H9 (cell line): Measurements from ENCODE around the gene ROCK2. TPM values are rescaled to one million over a fixed set of nuclear protein-coding genes. Genes with fewer than 3 reads are reported as not detected.

ENCODE experiments used
- DNase-seq: peaks from one replicate; pipeline ENCODE4 v3.0.0-alpha.2; 2017
- H2AFZ ChIP-seq: one replicate; pipeline ENCODE4 v1.6.1; 2013; ENCODE audit warnings: mild to moderate bottlenecking, low read length, control low read depth, moderate library complexity
- H2AK5ac ChIP-seq: 2 replicates; pipeline ENCODE4 v1.6.1; 2013; ENCODE audit warnings: low read length, control low read depth, mixed read lengths; ENCODE audit not compliant: insufficient read length
- H2BK120ac ChIP-seq: one replicate; pipeline ENCODE4 v1.6.1; 2013; ENCODE audit warnings: low read depth, mild to moderate bottlenecking, low read length, control low read depth, inconsistent platforms; ENCODE audit not compliant: poor library complexity, severe bottlenecking
- H2BK12ac ChIP-seq: 2 replicates; pipeline ENCODE4 v1.6.1; 2013; ENCODE audit warnings: low read length, control low read depth, mixed read lengths, low read depth; ENCODE audit not compliant: insufficient read length
- H2BK15ac ChIP-seq: 2 replicates; pipeline ENCODE4 v1.6.1; 2013; ENCODE audit warnings: low read depth, low read length, control low read depth
- H2BK20ac ChIP-seq: one replicate; pipeline ENCODE4 v1.6.1; 2013; ENCODE audit warnings: low read depth, mild to moderate bottlenecking, low read length, control low read depth, inconsistent platforms; ENCODE audit not compliant: poor library complexity, severe bottlenecking
- H2BK5ac ChIP-seq: 2 replicates; pipeline ENCODE4 v1.6.1; 2013; ENCODE audit warnings: low read length, control low read depth, mixed read lengths; ENCODE audit not compliant: insufficient read length
- H3K14ac ChIP-seq: 2 replicates; pipeline ENCODE4 v1.6.1; 2013; ENCODE audit warnings: low read length, control low read depth; ENCODE audit not compliant: insufficient read depth
- H3K18ac ChIP-seq: 2 replicates; pipeline ENCODE4 v1.6.1; 2013; ENCODE audit warnings: low read depth, mild to moderate bottlenecking, mixed read lengths, low read length, control low read depth; ENCODE audit not compliant: insufficient read length
- H3K23ac ChIP-seq: 2 replicates; pipeline ENCODE4 v1.6.1; 2013; ENCODE audit warnings: low read length, control low read depth, mixed read lengths, low read depth; ENCODE audit not compliant: insufficient read length
- H3K23me2 ChIP-seq: 2 replicates; pipeline ENCODE4 v1.6.1; 2013; ENCODE audit warnings: low read depth, mild to moderate bottlenecking, mixed read lengths, low read length, control low read depth; ENCODE audit not compliant: insufficient read length, poor library complexity, severe bottlenecking
- H3K27ac ChIP-seq: 2 replicates; pipeline ENCODE4 v1.5.1; 2013; ENCODE audit warnings: low read length, control low read depth, mixed read lengths, low read depth; ENCODE audit not compliant: insufficient read length
- H3K27me3 ChIP-seq: 2 replicates; pipeline ENCODE4 v1.6.1; 2013; ENCODE audit warnings: low read length, control low read depth, inconsistent platforms; ENCODE audit not compliant: insufficient read depth
- H3K4ac ChIP-seq: 2 replicates; pipeline ENCODE4 v1.6.1; 2013; ENCODE audit warnings: low read depth, mild to moderate bottlenecking, control low read depth, inconsistent platforms, low read length, moderate library complexity
- H3K4me1 ChIP-seq: 2 replicates; pipeline ENCODE4 v1.6.1; 2013; ENCODE audit warnings: low read length, control low read depth, inconsistent platforms; ENCODE audit not compliant: insufficient read depth
- H3K4me2 ChIP-seq: 2 replicates; pipeline ENCODE4 v1.6.1; 2013; ENCODE audit warnings: low read length, control low read depth, mixed read lengths; ENCODE audit not compliant: insufficient read length, insufficient read depth
- H3K56ac ChIP-seq: 2 replicates; pipeline ENCODE4 v1.6.1; 2013; ENCODE audit warnings: low read depth, mild to moderate bottlenecking, mixed read lengths, low read length, control low read depth; ENCODE audit not compliant: insufficient read length
- H3K79me1 ChIP-seq: 2 replicates; pipeline ENCODE4 v1.6.1; 2013; ENCODE audit warnings: low read depth, mild to moderate bottlenecking, moderate library complexity, low read length, control low read depth, inconsistent platforms; ENCODE audit not compliant: insufficient read depth, poor library complexity, severe bottlenecking
- H3K79me2 ChIP-seq: 2 replicates; pipeline ENCODE4 v1.6.1; 2013; ENCODE audit warnings: low read length, control low read depth, inconsistent platforms; ENCODE audit not compliant: insufficient read depth
- H3K9ac ChIP-seq: 2 replicates; pipeline ENCODE4 v1.6.1; 2013; ENCODE audit warnings: low read length, control low read depth, mixed read lengths; ENCODE audit not compliant: insufficient read length; ENCODE audit errors: extremely low read depth
- H3K9me3 ChIP-seq: one replicate; pipeline ENCODE4 v1.6.1; 2013; ENCODE audit warnings: low read depth, low read length, inconsistent platforms; ENCODE audit not compliant: control insufficient read depth
- H3T11ph ChIP-seq: one replicate; pipeline ENCODE4 v1.6.1; 2013; ENCODE audit warnings: mild to moderate bottlenecking, low read length, control low read depth, inconsistent platforms
- H4K20me1 ChIP-seq: one replicate; pipeline ENCODE4 v1.6.1; 2013; ENCODE audit not compliant: control insufficient read depth, insufficient read length, insufficient read depth
- H4K5ac ChIP-seq: 2 replicates; pipeline ENCODE4 v1.6.1; 2013; ENCODE audit warnings: low read depth, mild to moderate bottlenecking, mixed read lengths, low read length, control low read depth; ENCODE audit not compliant: insufficient read length
- H4K8ac ChIP-seq: replicated peaks from 2 replicates; pipeline ENCODE4 v1.6.1; 2013; ENCODE audit warnings: low read length, control low read depth, mixed read lengths, low read depth; ENCODE audit not compliant: insufficient read length
- H4K91ac ChIP-seq: 2 replicates; pipeline ENCODE4 v1.6.1; 2013; ENCODE audit warnings: low read depth, mild to moderate bottlenecking, moderate library complexity, mixed read lengths, low read length, control low read depth; ENCODE audit not compliant: insufficient read length
- H3K27ac Mint-ChIP-seq, 3 experiments: 2 replicates in 2 of 3; 3 replicates in 1 of 3; pipeline ENCODE4 v1.8.0; 2020 to 2021; ENCODE audit warnings: mixed read lengths in 3 of 3, mild to moderate bottlenecking in 1 of 3, moderate library complexity in 1 of 3
- H3K27me3 Mint-ChIP-seq: 2 replicates; pipeline ENCODE4 v1.8.0; 2021; ENCODE audit warnings: low read depth, mild to moderate bottlenecking, moderate library complexity, mixed read lengths
- H3K36me3 Mint-ChIP-seq, 3 experiments: 2 replicates in 2 of 3; 3 replicates in 1 of 3; pipeline ENCODE4 v1.8.0; 2020 to 2021; ENCODE audit warnings: low read depth in 3 of 3, mixed read lengths in 3 of 3; ENCODE audit not compliant: insufficient read depth in 1 of 3
- H3K4me1 Mint-ChIP-seq, 2 experiments: 2 replicates each; pipeline ENCODE4 v1.8.0; 2020; ENCODE audit warnings: mixed read lengths in 2 of 2
- H3K4me3 Mint-ChIP-seq, 2 experiments: 2 replicates in 1 of 2; 3 replicates in 1 of 2; pipeline ENCODE4 v1.8.0; 2020 to 2021; ENCODE audit warnings: mild to moderate bottlenecking in 2 of 2, mixed read lengths in 2 of 2, moderate library complexity in 1 of 2
- H3K9me3 Mint-ChIP-seq, 2 experiments: 2 replicates in 1 of 2; 3 replicates in 1 of 2; pipeline ENCODE4 v1.8.0; 2020; ENCODE audit warnings: mild to moderate bottlenecking in 2 of 2, mixed read lengths in 2 of 2, moderate library complexity in 1 of 2
- WGBS: extraction: QIAGEN DNeasy Blood & Tissue Kit; methylation state at CpG from one replicate; pipeline ENCODE4 v1.1.7; 2013; ENCODE audit warnings: missing lambda C conversion rate, low lambda C conversion rate, mixed read lengths; ENCODE audit not compliant: insufficient read length; ENCODE audit errors: extremely low coverage; 5-methylcytosine and 5-hydroxymethylcytosine counted together
- total RNA-seq: library from RNA; stranded (reverse); gene quantifications from 2 replicates; pipeline ENCODE4 v1.2.1, GENCODE V29; 2021
- TF ChIP-seq, protein P1 (sequence below): fragments of 200-600 bp; sonication (generic); conservative IDR thresholded peaks from 3 replicates; pipeline ENCODE4 v1.8.0; 2021; ENCODE audit warnings: antibody characterized with exemption, mild to moderate bottlenecking

ROCK2 gene
- total RNA-seq, 1 experiment from 2014 or later: 33.2 TPM

DNA sequence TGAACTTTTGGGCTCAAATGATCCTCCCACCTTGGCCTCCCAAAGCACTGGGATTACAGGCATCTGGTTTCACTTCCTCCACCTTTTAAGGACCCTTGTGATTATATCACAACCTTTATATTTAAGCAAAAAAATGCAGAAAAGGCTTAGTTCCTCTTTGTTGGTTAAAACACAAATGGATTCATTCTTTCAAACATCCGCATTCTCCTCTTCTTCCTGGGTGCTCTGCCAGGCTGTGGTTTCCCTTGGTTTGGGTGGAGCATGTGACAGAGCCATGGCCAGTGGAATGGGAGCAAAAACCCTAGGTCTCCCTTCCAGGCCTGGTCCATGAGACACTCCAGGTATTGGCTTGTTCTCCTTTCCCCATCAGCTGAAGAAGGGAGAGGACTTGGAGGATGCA lies 199.1 kb downstream of the ROCK2 start:
- H3T11ph ChIP-seq: no peak overlapping the region
- no peak for DNase-seq
- no peak overlapping the region for H3K56ac ChIP-seq
- H4K20me1 ChIP-seq: no peaks in the 10 kb centered on the region
- no peak overlapping the region for H3K4ac ChIP-seq
- H3K4me1 ChIP-seq: no peaks in the 10 kb centered on the region
- H3K79me2 ChIP-seq: no peaks in the 10 kb centered on the region
- H3K27ac ChIP-seq: no peak overlapping the region
- Mint-ChIP-seq H3K36me3 (peaks cover 0 to 9% (median 0%) of the 10 kb centered on the region in 3 experiments; a peak in 1 of 7 replicates), H3K4me3 (no peak overlapping the region), H3K9me3 (peaks cover 0 to 3% of the 10 kb centered on the region in 2 experiments; a peak in 2 of 5 replicates), H3K4me1 (no peaks in the 10 kb centered on the region), H3K27ac (peak overlapping the region in 2 of 3 experiments; percentile 16 to 28; a peak in 2 of 7 replicates), H3K27me3 (peaks cover 4% of the 10 kb centered on the region; the same call in 1 of the 2 replicates)
- no peak overlapping the region for H2BK15ac ChIP-seq
- no peak overlapping the region for H2BK12ac ChIP-seq
- H2BK20ac ChIP-seq: no peak overlapping the region
- no peaks in the 10 kb centered on the region for H3K27me3 ChIP-seq
- no peak overlapping the region for H3K23ac ChIP-seq
- no peak overlapping the region for H3K14ac ChIP-seq
- H2BK5ac ChIP-seq: no peak overlapping the region
- no peak overlapping the region for H3K9ac ChIP-seq
- no peak overlapping the region for H4K5ac ChIP-seq
- H2AFZ ChIP-seq: no peak overlapping the region
- H3K23me2 ChIP-seq: no peaks in the 10 kb centered on the region
- H3K79me1 ChIP-seq: no peaks in the 10 kb centered on the region
- no peak overlapping the region for H3K18ac ChIP-seq
- no peak overlapping the region for H4K91ac ChIP-seq
- TF ChIP-seq, protein P1, sequence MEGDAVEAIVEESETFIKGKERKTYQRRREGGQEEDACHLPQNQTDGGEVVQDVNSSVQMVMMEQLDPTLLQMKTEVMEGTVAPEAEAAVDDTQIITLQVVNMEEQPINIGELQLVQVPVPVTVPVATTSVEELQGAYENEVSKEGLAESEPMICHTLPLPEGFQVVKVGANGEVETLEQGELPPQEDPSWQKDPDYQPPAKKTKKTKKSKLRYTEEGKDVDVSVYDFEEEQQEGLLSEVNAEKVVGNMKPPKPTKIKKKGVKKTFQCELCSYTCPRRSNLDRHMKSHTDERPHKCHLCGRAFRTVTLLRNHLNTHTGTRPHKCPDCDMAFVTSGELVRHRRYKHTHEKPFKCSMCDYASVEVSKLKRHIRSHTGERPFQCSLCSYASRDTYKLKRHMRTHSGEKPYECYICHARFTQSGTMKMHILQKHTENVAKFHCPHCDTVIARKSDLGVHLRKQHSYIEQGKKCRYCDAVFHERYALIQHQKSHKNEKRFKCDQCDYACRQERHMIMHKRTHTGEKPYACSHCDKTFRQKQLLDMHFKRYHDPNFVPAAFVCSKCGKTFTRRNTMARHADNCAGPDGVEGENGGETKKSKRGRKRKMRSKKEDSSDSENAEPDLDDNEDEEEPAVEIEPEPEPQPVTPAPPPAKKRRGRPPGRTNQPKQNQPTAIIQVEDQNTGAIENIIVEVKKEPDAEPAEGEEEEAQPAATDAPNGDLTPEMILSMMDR: no peak
- H3K9me3 ChIP-seq: no peaks in the 10 kb centered on the region
- no peak overlapping the region for H4K8ac ChIP-seq
- no peak overlapping the region for H2AK5ac ChIP-seq
- H2BK120ac ChIP-seq: no peak overlapping the region
- WGBS: no CpG with 5 or more reads among the region's 1 CpG
- H3K4me2 ChIP-seq: no peak overlapping the region
